Measurements from ENCODE around the gene FHOD3. TPM values are rescaled to one million over a fixed set of nuclear protein-coding genes. Genes with fewer than 3 reads are reported as not detected.

The FHOD3 gene
- polyA plus RNA-seq, 4 donors: 0.22 to 8.1 (median 1.9) TPM

- Histone ChIP-seq H3K36me3 (ENCODE audit: control insufficient read depth in 3 of 3, insufficient read depth in 2 of 3, low read depth in 1 of 3, low read length in 3 of 3) (no peaks in the 10 kb centered on the region), H3K4me3 (ENCODE audit: low read depth in 1 of 3, low read length in 3 of 3) (no peak overlapping the region), H3K9me3 (ENCODE audit: control insufficient read depth in 2 of 2, insufficient read depth in 1 of 2, low read depth in 1 of 2, low read length in 1 of 2) (no peaks in the 10 kb centered on the region), H3K27ac (ENCODE audit: low read depth in 1 of 3, low read length in 2 of 3) (no peak overlapping the region), H3K27me3 (ENCODE audit: control insufficient read depth in 3 of 3, insufficient read depth in 3 of 3, low read length in 3 of 3) (no peaks in the 10 kb centered on the region), H3K4me1 (ENCODE audit: control insufficient read depth in 3 of 3, insufficient read depth in 2 of 3, low read depth in 1 of 3, low read length in 2 of 3) (no peaks in the 10 kb centered on the region)
- WGBS, 3 donors: 88 to 92% (median 89%) methylated on average over 3 of the region's 3 CpGs
- DNase-seq (no peak), FAIRE-seq (no peak)
Observed at GRCh38 chr18:36525913-36526312, 228.4 kb downstream of the FHOD3 start.

- FAIRE-seq (no peak), DNase-seq (no peak)
- Histone ChIP-seq H3K27ac (ENCODE audit: low read depth in 1 of 3, low read length in 2 of 3) (no peak overlapping the region), H3K36me3 (ENCODE audit: control insufficient read depth in 3 of 3, insufficient read depth in 2 of 3, low read depth in 1 of 3, low read length in 3 of 3) (no peaks in the 10 kb centered on the region), H3K27me3 (ENCODE audit: control insufficient read depth in 3 of 3, insufficient read depth in 3 of 3, low read length in 3 of 3) (no peaks in the 10 kb centered on the region), H3K4me3 (ENCODE audit: low read depth in 1 of 3, low read length in 3 of 3) (no peak overlapping the region), H3K4me1 (ENCODE audit: control insufficient read depth in 3 of 3, insufficient read depth in 2 of 3, low read depth in 1 of 3, low read length in 2 of 3) (no peaks in the 10 kb centered on the region), H3K9me3 (ENCODE audit: control insufficient read depth in 2 of 2, insufficient read depth in 1 of 2, low read depth in 1 of 2, low read length in 1 of 2) (no peaks in the 10 kb centered on the region)
- WGBS, 3 donors: 86 to 88% (median 87%) methylated on average over 4 of the region's 4 CpGs
Observed at GRCh38 chr18:36526611-36527010, 229.1 kb downstream of the FHOD3 start.

GRCh38 chr18:36527051-36527450, 229.5 kb downstream of the FHOD3 start:
- Histone ChIP-seq H3K27ac (ENCODE audit: low read depth in 1 of 3, low read length in 2 of 3) (no peak overlapping the region), H3K36me3 (ENCODE audit: control insufficient read depth in 3 of 3, insufficient read depth in 2 of 3, low read depth in 1 of 3, low read length in 3 of 3) (no peaks in the 10 kb centered on the region), H3K27me3 (ENCODE audit: control insufficient read depth in 3 of 3, insufficient read depth in 3 of 3, low read length in 3 of 3) (no peaks in the 10 kb centered on the region), H3K4me1 (ENCODE audit: control insufficient read depth in 3 of 3, insufficient read depth in 2 of 3, low read depth in 1 of 3, low read length in 2 of 3) (no peaks in the 10 kb centered on the region), H3K9me3 (ENCODE audit: control insufficient read depth in 2 of 2, insufficient read depth in 1 of 2, low read depth in 1 of 2, low read length in 1 of 2) (no peaks in the 10 kb centered on the region), H3K4me3 (ENCODE audit: low read depth in 1 of 3, low read length in 3 of 3) (no peak overlapping the region)
- WGBS, 3 donors: 82 to 83% (median 82%) methylated on average over 6 of the region's 6 CpGs
- FAIRE-seq: no peak
- no peak for DNase-seq

- WGBS, 3 donors: 48 to 65% (median 49%) methylated on average over 2 of the region's 2 CpGs
Observed at GRCh38 chr18:36527740-36528455, 230.4 kb downstream of the FHOD3 start.

GRCh38 chr18:36529747-36530146, 232.2 kb downstream of the FHOD3 start:
- Histone ChIP-seq H3K4me3 (ENCODE audit: low read depth in 1 of 3, low read length in 3 of 3) (no peak overlapping the region), H3K4me1 (ENCODE audit: control insufficient read depth in 3 of 3, insufficient read depth in 2 of 3, low read depth in 1 of 3, low read length in 2 of 3) (no peaks in the 10 kb centered on the region), H3K36me3 (ENCODE audit: control insufficient read depth in 3 of 3, insufficient read depth in 2 of 3, low read depth in 1 of 3, low read length in 3 of 3) (no peaks in the 10 kb centered on the region), H3K9me3 (ENCODE audit: control insufficient read depth in 2 of 2, insufficient read depth in 1 of 2, low read depth in 1 of 2, low read length in 1 of 2) (no peaks in the 10 kb centered on the region), H3K27me3 (ENCODE audit: control insufficient read depth in 3 of 3, insufficient read depth in 3 of 3, low read length in 3 of 3) (no peaks in the 10 kb centered on the region), H3K27ac (ENCODE audit: low read depth in 1 of 3, low read length in 2 of 3) (no peak overlapping the region)
- FAIRE-seq (no peak), DNase-seq (no peak)
- WGBS, 3 donors: 87 to 92% (median 88%) methylated on average over 8 of the region's 8 CpGs

More at GRCh38 chr18:36527740-36528455, 230.4 kb downstream of the FHOD3 start:
- FAIRE-seq (no peak), DNase-seq (peak; percentile 61 to 70)
- H3K9me3 ChIP-seq (ENCODE audit: control insufficient read depth in 2 of 2, insufficient read depth in 1 of 2, low read depth in 1 of 2, low read length in 1 of 2): no peaks in the 10 kb centered on the region
- no peak overlapping the region for H3K4me3 ChIP-seq (ENCODE audit: low read depth in 1 of 3, low read length in 3 of 3)
- H3K4me1 ChIP-seq (ENCODE audit: control insufficient read depth in 3 of 3, insufficient read depth in 2 of 3, low read depth in 1 of 3, low read length in 2 of 3): no peaks in the 10 kb centered on the region
- no peak overlapping the region for H3K27ac ChIP-seq (ENCODE audit: low read depth in 1 of 3, low read length in 2 of 3)
- H3K27me3 ChIP-seq (ENCODE audit: control insufficient read depth in 3 of 3, insufficient read depth in 3 of 3, low read length in 3 of 3): no peaks in the 10 kb centered on the region
- H3K36me3 ChIP-seq (ENCODE audit: control insufficient read depth in 3 of 3, insufficient read depth in 2 of 3, low read depth in 1 of 3, low read length in 3 of 3): no peaks in the 10 kb centered on the region

- no peaks in the 10 kb centered on the region for H3K4me1 ChIP-seq (ENCODE audit: control insufficient read depth in 3 of 3, insufficient read depth in 2 of 3, low read depth in 1 of 3, low read length in 2 of 3)
- WGBS, 3 donors: 79 to 84% (median 82%) methylated on average over 4 of the region's 4 CpGs
Observed at GRCh38 chr18:36530676-36531405, 233.3 kb downstream of the FHOD3 start.

GRCh38 chr18:36531636-36532035, 234.1 kb downstream of the FHOD3 start:
- 84 to 93% (median 92%) methylated on average over 7 of the region's 7 CpGs for WGBS, 3 donors
- H3K27me3 ChIP-seq (ENCODE audit: control insufficient read depth in 3 of 3, insufficient read depth in 3 of 3, low read length in 3 of 3): peaks cover 0 to 4% (median 0%) of the 10 kb centered on the region in 3 donors
- no peak for DNase-seq
- no peak overlapping the region for H3K27ac ChIP-seq (ENCODE audit: low read depth in 1 of 3, low read length in 2 of 3)
- no peaks in the 10 kb centered on the region for H3K36me3 ChIP-seq (ENCODE audit: control insufficient read depth in 3 of 3, insufficient read depth in 2 of 3, low read depth in 1 of 3, low read length in 3 of 3)
- H3K4me3 ChIP-seq (ENCODE audit: low read depth in 1 of 3, low read length in 3 of 3): no peak overlapping the region
- FAIRE-seq: no peak
- H3K9me3 ChIP-seq (ENCODE audit: control insufficient read depth in 2 of 2, insufficient read depth in 1 of 2, low read depth in 1 of 2, low read length in 1 of 2): no peaks in the 10 kb centered on the region
- H3K4me1 ChIP-seq (ENCODE audit: control insufficient read depth in 3 of 3, insufficient read depth in 2 of 3, low read depth in 1 of 3, low read length in 2 of 3): no peaks in the 10 kb centered on the region

More at GRCh38 chr18:36530676-36531405, 233.3 kb downstream of the FHOD3 start:
- no peaks in the 10 kb centered on the region for H3K9me3 ChIP-seq (ENCODE audit: control insufficient read depth in 2 of 2, insufficient read depth in 1 of 2, low read depth in 1 of 2, low read length in 1 of 2)
- no peak for DNase-seq
- no peak overlapping the region for H3K4me3 ChIP-seq (ENCODE audit: low read depth in 1 of 3, low read length in 3 of 3)
- no peak overlapping the region for H3K27ac ChIP-seq (ENCODE audit: low read depth in 1 of 3, low read length in 2 of 3)
- H3K27me3 ChIP-seq (ENCODE audit: control insufficient read depth in 3 of 3, insufficient read depth in 3 of 3, low read length in 3 of 3): no peaks in the 10 kb centered on the region
- no peaks in the 10 kb centered on the region for H3K36me3 ChIP-seq (ENCODE audit: control insufficient read depth in 3 of 3, insufficient read depth in 2 of 3, low read depth in 1 of 3, low read length in 3 of 3)
- no peak for FAIRE-seq

GRCh38 chr18:36532394-36532793, 234.9 kb downstream of the FHOD3 start:
- DNase-seq: no peak
- H3K36me3 ChIP-seq (ENCODE audit: control insufficient read depth in 3 of 3, insufficient read depth in 2 of 3, low read depth in 1 of 3, low read length in 3 of 3): no peaks in the 10 kb centered on the region
- no peak for FAIRE-seq
- H3K27me3 ChIP-seq (ENCODE audit: control insufficient read depth in 3 of 3, insufficient read depth in 3 of 3, low read length in 3 of 3): peaks cover 0 to 4% (median 0%) of the 10 kb centered on the region in 3 donors
- H3K4me3 ChIP-seq (ENCODE audit: low read depth in 1 of 3, low read length in 3 of 3): no peak overlapping the region
- no peaks in the 10 kb centered on the region for H3K4me1 ChIP-seq (ENCODE audit: control insufficient read depth in 3 of 3, insufficient read depth in 2 of 3, low read depth in 1 of 3, low read length in 2 of 3)
- H3K27ac ChIP-seq (ENCODE audit: low read depth in 1 of 3, low read length in 2 of 3): no peak overlapping the region
- no peaks in the 10 kb centered on the region for H3K9me3 ChIP-seq (ENCODE audit: control insufficient read depth in 2 of 2, insufficient read depth in 1 of 2, low read depth in 1 of 2, low read length in 1 of 2)
- WGBS, 3 donors: 79 to 85% (median 80%) methylated on average over 5 of the region's 5 CpGs

All from small intestine (tissue), 7 donors.